GM19351 (cell line): ENCODE results near the gene DAGLA.

Experiments used
- ATAC-seq: cut with Tn5 transposase; IDR thresholded peaks from one replicate; pipeline ENCODE4 v1.9.1; 2021; ENCODE audit warnings: mild to moderate bottlenecking, moderate library complexity; ENCODE audit not compliant: unreplicated experiment

The DAGLA gene

DNA sequence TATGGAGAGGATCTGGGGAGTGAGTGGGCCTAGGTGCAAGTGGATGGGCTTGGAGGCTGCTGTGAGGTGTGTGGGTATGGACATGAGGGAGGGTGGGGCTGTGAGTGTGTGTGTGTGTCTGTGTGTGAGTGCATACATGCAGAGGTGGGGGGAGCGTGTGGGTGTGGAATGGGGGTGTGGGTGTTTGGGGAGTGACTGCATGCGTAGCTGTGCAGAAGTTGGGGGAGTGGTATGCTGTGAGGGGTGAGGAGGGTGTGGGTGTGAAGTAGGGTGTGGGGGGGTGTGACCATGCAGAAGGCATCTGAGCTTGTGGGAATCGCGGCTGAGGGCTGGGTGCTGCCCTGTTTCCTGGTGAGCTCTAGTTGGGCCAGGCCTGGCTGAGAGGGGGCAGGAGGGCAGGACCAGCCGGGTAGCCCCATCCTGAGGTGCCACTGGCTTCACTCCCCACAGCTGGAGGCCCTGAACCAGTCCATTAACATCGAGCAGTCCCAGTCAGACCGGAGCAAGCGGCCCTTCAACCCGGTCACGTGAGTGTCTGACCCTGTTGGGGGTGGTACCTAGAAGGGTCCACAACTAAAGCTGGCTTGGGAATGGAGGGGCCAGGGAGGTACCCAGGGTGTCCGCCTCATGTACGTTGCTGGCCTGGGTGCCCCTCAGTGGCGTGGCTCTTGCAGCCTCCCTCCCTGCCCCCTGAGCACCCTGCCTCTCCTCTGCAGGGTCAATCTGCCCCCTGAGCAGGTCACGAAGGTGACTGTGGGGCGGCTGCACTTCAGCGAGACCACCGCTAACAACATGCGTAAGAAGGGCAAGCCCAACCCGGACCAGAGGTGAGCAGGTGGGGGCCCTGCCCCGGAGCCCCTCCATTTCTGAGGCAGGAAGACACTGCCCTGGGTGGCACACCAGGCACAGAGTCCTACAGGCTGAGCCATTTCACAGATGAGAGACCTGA lies 95.7 kb downstream of the DAGLA start:
- no peak for ATAC-seq

DNA sequence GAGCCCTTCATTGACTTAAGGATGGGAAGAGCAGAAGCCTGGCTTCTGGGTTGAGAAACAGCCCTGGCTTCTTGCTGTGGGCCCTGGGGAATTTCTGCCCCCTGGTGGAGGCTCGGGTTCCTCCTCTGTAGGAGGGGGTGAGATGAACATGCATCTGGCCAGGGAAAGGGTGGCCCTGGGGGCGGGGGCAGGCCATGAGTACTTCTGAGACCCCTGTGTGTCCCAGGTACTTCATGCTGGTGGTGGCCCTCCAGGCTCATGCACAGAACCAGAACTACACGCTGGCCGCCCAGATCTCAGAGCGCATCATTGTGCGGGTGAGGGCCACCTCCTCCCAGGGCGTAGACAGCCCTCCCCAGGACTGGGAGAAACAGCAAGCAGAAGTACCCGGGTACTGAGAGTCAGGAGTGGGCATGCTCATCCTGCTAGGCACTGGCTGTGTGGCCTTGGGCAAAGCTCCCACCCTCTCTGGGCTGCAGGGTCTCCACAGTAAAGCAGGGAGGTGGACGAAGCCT lies 96.4 kb downstream of the DAGLA start:
- ATAC-seq = peak; percentile 57

DNA sequence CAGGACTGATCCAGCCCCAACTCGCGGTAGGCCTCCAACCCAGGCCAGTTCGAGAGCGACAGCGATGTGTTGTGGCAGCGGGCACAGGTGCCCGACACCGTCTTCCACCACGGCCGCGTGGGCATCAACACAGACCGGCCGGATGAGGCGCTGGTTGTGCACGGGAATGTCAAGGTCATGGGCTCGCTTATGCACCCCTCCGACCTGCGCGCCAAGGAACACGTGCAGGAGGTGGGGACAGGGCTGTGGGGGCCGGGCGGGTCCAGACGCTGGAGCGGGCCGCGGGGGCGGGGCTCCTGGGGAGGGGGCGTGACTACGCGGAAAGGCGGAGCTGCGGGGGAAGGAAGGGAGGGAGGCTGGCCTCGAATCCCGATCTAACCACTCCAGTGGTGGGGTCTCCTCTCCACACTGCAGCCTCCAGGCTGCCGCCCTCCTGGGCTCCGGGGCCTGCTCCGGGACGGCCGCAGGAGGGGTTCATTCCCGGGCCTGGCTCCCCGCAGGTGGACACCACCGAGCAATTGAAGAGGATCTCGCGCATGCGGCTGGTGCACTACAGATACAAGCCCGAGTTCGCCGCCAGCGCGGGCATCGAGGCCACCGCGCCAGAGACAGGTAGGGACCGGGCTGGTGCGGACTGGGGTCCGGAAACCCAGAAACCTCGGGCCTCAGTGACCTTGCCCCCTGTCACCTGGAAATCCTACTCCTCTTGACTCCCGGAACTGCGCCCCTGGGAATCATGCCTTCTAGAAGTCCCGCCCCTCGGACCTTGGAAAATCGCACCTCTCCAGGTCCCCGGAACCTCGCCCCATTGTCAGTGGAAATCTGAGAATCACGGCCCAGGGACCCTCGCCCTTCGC lies 97.3 kb downstream of the DAGLA start:
- no peak for ATAC-seq

DNA sequence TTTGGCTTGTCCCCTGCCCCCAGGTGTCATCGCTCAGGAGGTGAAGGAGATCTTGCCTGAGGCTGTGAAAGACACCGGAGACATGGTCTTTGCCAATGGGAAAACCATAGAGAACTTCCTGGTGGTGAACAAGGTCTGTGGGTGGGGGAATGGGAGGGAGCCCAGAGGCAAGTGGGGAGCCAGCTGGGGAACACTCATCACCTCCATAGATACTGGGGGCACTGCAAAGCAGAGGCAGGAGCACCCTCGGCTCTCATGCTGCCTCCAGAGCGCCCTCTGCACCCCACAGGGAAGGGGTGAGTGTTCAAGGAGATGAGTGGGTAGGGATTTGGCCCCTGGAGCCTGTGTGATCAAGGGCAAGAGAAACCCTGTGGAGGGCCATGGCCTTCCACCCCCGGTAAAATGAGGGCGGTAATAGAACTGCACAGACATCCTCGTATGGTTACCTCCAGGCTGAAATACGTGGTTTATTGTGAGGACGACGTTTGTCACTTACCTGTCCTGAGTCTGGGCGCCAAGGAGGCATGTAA lies 98.2 kb downstream of the DAGLA start:
- no peak for ATAC-seq

DNA sequence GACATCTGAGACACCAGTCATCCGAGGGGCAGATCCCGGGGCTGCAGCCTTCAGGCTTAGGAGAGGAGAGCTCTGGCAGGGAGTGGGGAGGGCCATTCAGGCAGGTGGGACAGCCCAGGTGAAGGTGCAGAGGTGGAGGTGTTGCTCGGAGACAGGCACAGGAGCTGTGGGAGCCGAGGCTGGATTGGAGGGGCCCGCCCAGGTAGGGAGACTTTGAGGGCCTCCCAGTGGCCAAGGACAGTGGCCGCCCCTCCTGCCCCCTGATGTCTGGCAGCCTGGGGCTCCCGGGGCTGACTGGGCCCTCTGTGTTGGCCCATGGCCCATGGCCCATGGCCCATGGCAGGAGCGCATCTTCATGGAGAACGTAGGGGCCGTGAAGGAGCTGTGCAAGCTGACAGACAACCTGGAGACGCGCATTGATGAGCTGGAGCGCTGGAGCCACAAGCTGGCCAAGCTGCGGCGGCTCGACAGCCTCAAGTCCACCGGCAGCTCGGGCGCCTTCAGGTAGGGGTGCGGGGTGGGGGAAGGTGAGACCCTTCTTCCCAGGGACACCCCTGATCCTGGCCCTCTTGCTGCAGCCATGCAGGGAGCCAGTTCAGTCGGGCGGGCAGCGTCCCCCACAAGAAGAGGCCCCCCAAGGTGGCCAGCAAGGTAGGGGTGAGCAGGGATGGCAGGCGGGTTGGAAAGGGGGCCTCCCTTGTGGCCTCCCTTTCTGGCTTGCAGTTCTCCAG lies 98.9 kb downstream of the DAGLA start:
- ATAC-seq = no peak

DNA sequence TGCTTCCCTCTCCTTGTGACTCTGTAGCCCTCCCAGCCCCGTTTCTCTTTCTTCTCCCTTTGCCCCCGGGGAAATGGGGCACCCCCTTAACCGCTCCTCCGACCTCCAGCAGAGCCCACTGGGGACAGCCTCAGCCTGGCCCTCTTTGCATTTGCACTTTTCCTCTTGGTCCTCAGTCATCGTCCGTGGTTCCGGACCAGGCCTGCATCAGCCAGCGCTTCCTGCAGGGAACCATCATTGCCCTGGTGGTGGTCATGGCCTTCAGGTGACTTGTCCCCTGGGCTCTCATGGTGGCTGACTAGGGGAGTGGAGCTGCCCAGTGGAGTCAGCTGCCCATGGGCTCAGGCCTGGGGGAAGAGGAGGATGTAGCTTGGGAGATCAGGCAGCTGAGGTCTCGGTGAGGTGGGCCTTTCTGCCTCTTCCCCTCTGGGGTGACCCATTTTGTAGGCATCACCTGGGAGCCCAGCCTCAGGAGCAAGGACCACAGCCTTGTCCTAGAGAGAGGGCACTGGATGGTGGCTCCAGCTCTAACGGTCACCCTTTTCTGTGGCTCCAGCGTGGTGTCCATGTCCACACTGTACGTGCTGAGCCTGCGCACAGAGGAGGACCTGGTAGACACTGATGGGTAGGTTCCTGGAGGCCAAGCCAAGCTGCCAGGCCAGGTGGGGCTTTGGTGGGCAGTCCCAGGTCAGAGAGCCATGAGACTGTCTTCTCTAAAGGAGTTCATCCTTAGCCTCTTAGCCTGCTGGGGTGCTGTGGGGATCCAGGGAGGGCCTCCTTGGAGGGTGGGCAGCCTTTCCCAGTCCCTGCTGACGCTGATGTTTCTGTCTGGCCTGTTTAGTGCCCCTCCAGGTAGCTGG lies 99.7 kb downstream of the DAGLA start:
- no peak for ATAC-seq

DNA sequence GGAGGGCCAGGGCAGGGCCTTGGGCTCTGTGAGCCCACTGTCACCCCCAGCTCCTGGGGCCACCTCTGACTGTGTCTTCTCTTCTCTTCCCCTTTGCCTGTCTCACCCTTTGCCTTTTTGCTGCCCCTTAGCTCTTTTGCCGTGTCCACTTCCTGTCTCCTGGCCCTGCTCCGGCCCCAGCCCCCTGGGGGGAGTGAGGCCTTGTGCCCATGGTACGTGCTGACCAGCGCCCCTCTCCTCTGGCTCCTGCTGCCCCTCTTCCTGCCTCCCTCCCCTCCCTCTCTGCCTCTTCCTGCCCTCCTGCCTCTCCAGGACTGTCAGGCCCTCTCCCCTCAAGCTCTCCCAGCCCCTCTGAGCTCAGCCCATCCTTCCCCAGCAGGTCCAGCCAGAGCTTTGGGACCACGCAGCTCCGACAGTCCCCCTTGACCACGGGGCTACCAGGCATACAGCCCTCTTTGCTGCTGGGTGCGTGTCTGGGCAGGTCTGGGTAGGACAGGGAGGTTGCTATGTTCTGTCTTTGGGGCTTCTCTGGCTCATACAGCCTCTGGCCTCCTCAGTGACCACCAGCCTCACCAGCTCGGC lies 100.5 kb downstream of the DAGLA start:
- no peak for ATAC-seq

DNA sequence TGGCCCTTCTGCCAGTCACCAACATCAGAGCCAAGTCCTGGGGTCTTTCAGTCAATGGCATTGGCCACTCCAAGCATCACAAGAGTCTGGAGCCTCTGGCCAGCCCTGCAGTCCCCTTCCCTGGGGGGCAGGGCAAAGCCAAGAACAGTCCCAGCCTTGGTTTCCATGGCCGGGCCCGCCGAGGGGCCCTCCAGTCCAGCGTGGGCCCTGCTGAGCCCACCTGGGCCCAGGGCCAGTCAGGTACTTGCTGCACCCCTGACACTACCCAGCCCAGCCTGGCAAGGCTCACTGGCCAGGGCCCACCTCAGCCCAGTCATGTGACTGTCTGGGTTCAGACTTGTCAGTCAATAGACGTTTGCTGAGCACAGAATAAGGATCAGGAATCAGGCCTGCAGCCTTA lies 101.4 kb downstream of the DAGLA start:
- no peak for ATAC-seq

DNA sequence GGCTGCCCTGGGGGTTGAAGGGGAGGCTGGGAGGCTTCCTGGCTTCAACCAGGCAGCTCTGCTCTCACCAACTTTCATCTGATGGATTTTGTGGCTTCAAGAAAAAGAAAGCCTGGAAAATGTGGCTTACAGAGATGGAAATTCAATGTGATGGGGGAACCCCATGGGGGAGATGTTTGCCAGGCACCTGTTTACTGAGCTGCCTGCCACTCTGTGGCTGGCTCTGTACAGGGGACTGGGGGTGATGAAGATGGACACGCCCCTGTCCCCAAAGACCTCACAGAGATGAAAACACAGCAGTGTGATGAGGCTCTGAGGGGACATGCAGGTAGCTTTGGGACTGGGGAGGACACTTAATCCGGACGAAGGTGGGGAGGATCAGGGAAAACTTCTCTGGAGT lies 102.1 kb downstream of the DAGLA start:
- ATAC-seq = no peak

DNA sequence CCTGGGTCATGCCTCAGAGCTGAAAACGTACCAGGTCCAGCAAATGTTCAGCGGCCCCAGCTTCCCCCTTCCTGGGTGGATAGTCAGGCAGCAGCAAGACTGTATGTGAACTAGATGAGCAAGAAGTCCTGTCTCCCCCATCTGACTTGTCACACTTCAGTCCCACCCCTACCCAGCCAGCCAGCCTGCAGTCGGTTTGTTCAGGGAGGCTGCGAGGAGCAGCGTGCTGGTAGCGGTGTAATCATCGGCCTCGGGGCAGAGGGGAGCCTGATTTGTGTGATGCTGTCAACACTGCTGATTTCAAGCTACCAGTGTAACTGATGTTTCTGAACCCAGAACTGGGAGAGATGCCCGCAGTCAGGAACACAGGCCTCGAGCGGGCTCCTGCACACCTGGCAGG lies 102.7 kb downstream of the DAGLA start:
- no peak for ATAC-seq

DNA sequence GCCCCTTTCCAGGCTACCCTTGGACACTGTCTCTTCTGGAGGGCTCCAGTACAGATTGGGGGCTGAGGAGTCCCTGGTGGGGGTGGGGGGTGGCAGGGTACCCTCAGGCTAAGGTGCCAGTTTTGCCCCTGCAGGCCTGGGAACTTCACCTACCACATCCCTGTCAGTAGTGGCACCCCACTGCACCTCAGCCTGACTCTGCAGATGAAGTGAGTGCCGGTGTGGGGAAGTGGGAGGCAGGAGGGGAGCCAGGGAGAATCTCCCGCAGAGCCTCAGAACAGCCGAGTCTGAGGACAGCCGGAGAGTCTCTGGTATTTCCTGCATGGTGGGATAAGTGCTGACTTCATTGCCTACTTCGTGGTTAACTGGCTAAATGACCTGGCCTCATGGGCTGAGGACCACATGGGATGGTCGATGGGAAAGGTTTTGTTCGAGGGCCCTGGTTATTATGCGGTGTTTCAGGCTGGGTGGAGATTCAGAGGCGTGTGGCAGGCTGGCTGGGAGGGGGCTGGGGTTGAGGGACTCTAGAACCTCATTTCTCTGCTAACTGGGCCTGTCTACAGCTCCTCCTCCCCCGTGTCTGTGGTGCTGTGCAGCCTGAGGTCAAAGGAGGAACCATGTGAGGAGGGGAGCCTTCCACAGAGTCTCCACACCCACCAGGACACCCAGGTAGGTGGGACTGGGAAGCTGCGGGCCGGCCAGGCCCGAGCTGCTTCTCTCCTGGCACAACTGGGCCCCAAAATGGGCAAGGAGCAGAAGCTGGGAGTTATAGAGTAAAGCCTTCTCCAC lies 103.7 kb downstream of the DAGLA start:
- ATAC-seq = no peak

DNA sequence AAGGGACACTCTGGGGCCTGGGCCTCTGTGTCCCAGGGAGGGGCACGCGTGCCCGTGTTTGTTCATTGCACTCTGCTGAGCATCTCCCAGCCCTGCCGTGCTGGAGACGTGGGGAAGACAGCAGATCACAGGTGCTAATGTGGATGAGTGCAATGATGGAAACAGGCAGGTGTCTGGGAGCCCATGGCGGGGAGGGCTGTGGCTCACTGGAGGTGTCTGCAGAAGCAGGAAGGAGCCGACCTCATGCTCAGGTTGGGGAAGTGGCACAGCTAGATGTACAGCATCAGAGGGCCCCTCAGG lies 104.3 kb downstream of the DAGLA start:
- no peak for ATAC-seq

DNA sequence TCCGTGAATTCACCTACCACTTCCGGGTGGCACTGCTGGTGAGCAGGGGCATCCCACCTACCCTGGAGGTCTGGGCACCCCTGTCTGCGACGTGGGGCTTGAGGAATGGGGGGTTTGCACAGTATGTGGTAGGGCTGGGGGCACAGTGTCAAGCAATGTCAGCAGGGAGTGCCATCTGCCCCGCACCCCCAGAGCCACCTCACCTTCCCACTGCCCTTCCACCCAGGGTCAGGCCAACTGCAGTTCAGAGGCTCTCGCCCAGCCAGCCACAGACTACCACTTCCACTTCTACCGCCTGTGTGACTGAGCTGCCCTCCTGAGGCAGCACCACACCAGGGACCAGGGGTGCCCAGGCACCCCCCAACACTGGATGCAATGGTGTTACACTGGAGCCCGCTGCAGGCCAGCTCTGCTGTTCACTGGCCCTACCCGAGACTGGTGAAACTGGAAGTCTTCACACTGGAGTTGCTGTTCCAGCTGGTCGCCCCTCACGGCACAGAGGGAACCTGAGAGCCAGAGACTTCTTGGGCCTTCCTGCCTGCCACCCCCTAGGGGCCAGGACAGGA lies 105.7 kb downstream of the DAGLA start:
- no peak for ATAC-seq

DNA sequence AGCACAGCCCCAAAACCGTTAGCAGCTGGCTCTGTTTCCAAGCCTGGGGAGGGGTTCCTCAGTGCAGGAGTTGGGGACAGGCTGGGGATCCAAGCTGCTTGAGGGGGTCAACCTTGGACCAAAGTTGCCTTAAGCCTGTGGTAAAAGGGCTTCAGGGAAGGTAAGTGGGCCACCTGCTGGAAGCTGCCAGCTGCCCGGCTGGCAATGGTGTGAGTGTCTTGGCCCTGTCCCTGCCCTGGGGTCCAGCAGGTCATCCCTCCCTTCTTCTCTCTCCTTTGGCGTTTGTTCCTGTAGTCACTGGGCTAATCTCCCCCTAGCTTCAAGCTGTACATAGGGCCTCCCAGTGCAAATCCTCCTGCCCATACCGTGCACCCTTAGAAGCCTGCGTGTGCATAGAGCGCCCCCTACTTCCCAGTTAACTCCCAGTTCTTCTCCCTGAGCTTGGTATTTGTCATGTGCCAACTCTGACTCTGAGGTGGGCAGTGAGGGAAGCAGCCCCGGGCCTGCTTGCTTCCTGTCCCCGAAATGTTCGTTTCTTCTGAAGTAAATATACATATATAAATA lies 107.8 kb downstream of the DAGLA start:
- ATAC-seq = no peak

DNA sequence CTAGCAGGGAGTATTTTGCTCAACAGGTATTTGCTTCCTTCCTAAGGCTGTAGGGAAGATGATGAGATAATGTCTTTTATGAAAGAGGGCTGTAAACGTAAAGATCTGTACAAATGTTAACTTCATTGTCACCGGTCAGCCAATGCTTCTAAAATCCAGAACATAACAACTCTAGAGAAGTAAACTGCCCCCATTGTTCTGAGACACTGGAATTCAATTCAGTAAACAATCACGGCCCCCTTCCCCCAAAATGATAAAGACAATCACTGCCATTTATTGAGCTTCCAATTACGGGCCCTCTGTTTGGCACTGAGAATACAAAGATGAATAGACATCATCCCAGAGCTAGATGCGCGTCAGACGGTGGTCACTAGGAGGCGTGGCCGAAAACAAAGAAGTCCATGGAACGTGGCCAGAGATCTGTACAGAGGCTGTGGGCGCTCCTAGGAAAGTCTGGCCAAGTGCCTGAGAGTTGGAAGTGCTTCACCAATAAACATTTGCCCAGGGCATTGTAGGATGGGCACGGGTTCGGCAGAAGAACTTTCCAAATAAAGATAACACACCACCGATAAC lies 111.6 kb downstream of the DAGLA start:
- peak; percentile 51 for ATAC-seq

DNA sequence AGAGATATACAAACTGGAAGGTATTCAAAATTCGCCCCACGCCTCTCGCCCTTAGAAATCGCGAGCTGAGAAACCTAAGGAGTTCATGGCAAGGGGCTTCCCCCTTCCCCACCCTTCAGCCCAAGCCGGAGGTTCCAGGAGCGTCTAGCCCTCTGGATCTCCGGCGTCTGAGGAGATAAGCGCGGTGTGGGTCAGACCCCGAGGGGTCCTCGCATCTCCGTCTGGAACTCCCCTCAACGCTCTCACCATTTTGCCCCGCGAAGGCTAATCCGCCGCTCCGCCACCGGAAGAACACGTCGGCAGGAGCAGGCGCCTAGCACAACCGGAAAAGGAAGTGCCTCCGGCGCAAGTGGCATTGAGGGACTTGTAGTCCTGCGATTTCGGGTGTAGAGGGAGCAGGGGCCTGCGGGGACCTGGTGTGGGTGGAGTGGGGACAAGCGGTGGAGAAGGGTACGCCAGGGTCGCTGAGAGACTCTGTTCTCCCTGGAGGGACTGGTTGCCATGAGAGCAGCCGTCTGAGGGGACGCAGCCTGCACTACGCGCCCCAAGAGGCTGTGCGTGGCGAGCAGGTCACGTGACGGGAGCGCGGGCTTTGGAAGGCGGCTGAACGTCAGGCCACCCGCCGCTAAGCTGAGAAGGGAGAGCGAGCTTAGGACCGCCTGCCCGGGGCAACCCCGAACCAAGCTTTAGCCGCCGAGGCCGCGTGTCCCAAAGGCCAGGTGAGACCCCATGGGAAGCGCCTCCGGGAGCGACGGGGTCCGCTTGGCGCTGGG lies 112.3 kb downstream of the DAGLA start, which contains the start of the genes FEN1 and TMEM258:
Gene FEN1, plus strand, starts transcription at position 602 of the 773 bp plus-strand sequence. CDS start 2,451 bp downstream, outside the sequence.
Gene TMEM258, minus strand, starts transcription at position 290 of the 773 bp plus-strand sequence. Its CDS starts 41 bp downstream, at position 249.
- peak; percentile 85 for ATAC-seq
